Uterus (tissue), 4 donors: ENCODE data around the gene CCR2. TPM values are rescaled to one million over a fixed set of nuclear protein-coding genes. Genes with fewer than 3 reads are reported as not detected.

Source experiments
- DNase-seq, 2 donors: peaks; one replicate each; pipeline ENCODE4 v3.0.0-alpha.2; 2019 to 2020
- H3K27ac ChIP-seq, 2 donors: fragments of 200-600 bp; sonication (generic); 1 replicate in 1 of 2; 2 replicates in 1 of 2; pipeline ENCODE4 v1.5.1; 2016 to 2018
- H3K27me3 ChIP-seq, 2 donors: fragments of 200-600 bp; sonication (generic); one replicate each; pipeline ENCODE4 v1.5.1; 2018 to 2019; ENCODE audit warnings: control low read depth in 1 of 2
- H3K36me3 ChIP-seq, 2 donors: fragments of 200-600 bp; sonication (generic); one replicate each; pipeline ENCODE4 v1.5.1; 2019; ENCODE audit warnings: control low read depth in 1 of 2
- H3K4me1 ChIP-seq, 2 donors: fragments of 200-600 bp; sonication (generic); one replicate each; pipeline ENCODE4 v1.5.1; 2018 to 2019; ENCODE audit warnings: control low read depth in 1 of 2
- H3K4me3 ChIP-seq, 2 donors: fragments of 200-600 bp; sonication (generic); 1 replicate in 1 of 2; 2 replicates in 1 of 2; pipeline ENCODE4 v1.5.1; 2018 to 2019; ENCODE audit warnings: mild to moderate bottlenecking in 1 of 2
- H3K9me3 ChIP-seq, 2 donors: fragments of 200-600 bp; sonication (generic); one replicate each; pipeline ENCODE4 v1.5.1; 2019; ENCODE audit warnings: control low read depth in 1 of 2
- POLR2A ChIP-seq, 2 donors: fragments of 450-650 bp; IDR thresholded peaks; one replicate each; pipeline ENCODE4 v1.6.1; 2016; ENCODE audit warnings: antibody characterized with exemption in 2 of 2, mild to moderate bottlenecking in 1 of 2, moderate library complexity in 1 of 2
- intact Hi-C: fragments of 100-400 bp; cut with DNase I; formaldehyde crosslinking; loops from one replicate; pipeline ENCODE4 v1.15.1; 2023; ENCODE audit warnings: low total_unique reads
- total RNA-seq, 4 donors: library from RNA; depleted of rRNA in 3 of 4; stranded (reverse); fragments of >200 nt in 3 of 4; gene quantifications; one replicate each; pipeline versions ENCODE4 v1.1.0 to v1.2.4, GENCODE V29; 2014 to 2023
- TF ChIP-seq, protein P1 (sequence below), 4 experiments: fragments of 200-600 bp in 2 of 4; fragments of 450-650 bp in 2 of 4; sonication (generic) in 2 of 4; IDR thresholded peaks; one replicate each; pipeline ENCODE4 v1.5.1; 2016 to 2019; ENCODE audit warnings: antibody characterized with exemption in 4 of 4, mild to moderate bottlenecking in 2 of 4, moderate library complexity in 1 of 4
- donor health status: DM: yes; HTN: yes; CAD: no.

CCR2 gene
- total RNA-seq, 4 donors from 2014 or later: 2.7 to 7.1 (median 3.7) TPM; not detected in 1

DNA sequence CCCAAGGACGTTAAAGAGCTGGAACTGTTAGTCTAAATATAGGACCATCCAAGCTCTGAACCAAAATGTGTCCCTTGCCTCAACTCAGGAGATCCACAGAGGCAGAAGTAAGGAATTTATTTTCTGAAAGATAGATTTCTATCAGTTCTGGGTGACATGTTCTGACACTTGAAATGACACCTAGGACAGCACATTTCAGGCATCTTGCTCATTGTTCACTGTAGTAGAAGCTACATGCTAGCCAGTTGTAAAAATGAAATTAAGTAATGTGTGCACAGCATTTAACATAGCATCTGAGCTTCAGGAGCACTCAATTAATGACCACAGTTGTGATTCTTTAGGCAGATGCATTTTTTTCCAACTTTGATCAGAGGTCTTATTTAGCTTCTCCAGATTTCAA, 567 bp downstream of the CCR2 start:
- Histone ChIP-seq H3K36me3 (no peaks in the 10 kb centered on the region), H3K9me3 (no peaks in the 10 kb centered on the region), H3K27ac (no peak overlapping the region), H3K27me3 (no peaks in the 10 kb centered on the region), H3K4me3 (no peak overlapping the region), H3K4me1 (no peaks in the 10 kb centered on the region)
- TF ChIP-seq POLR2A (IDR thresholded peaks at IDR 0.05): no peak
- TF ChIP-seq, protein P1, sequence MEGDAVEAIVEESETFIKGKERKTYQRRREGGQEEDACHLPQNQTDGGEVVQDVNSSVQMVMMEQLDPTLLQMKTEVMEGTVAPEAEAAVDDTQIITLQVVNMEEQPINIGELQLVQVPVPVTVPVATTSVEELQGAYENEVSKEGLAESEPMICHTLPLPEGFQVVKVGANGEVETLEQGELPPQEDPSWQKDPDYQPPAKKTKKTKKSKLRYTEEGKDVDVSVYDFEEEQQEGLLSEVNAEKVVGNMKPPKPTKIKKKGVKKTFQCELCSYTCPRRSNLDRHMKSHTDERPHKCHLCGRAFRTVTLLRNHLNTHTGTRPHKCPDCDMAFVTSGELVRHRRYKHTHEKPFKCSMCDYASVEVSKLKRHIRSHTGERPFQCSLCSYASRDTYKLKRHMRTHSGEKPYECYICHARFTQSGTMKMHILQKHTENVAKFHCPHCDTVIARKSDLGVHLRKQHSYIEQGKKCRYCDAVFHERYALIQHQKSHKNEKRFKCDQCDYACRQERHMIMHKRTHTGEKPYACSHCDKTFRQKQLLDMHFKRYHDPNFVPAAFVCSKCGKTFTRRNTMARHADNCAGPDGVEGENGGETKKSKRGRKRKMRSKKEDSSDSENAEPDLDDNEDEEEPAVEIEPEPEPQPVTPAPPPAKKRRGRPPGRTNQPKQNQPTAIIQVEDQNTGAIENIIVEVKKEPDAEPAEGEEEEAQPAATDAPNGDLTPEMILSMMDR (IDR thresholded peaks at IDR 0.05): no peak
- intact Hi-C loops: no loop called here
- DNase-seq: no peak

DNA sequence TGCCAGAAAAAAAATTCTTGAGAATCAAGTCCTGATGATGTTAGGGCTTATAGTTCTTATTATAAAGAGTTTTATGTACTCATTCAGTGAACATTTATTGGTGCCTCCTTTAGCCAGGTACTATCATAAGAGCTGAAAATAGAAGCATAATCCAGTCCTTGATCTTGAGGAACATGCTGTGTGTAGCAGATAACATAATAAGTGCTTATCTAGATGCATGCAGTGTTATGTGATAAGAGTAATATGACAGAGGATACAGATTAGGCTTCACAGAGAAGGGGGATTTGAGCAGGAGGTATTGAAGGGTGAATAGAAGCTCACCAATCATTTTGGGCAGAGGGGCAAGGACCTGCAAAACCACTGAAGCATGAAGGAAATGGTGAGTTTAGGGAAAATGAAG, 1.1 kb downstream of the CCR2 start:
- H3K4me1 ChIP-seq: no peaks in the 10 kb centered on the region
- no peaks in the 10 kb centered on the region for H3K36me3 ChIP-seq
- no peaks in the 10 kb centered on the region for H3K9me3 ChIP-seq
- H3K27ac ChIP-seq: no peak overlapping the region
- no peak overlapping the region for H3K4me3 ChIP-seq
- no peak for TF ChIP-seq POLR2A (IDR thresholded peaks at IDR 0.05)
- TF ChIP-seq, protein P1 (IDR thresholded peaks at IDR 0.05): no peak
- no peak for DNase-seq
- intact Hi-C loops: no loop called here
- no peaks in the 10 kb centered on the region for H3K27me3 ChIP-seq

DNA sequence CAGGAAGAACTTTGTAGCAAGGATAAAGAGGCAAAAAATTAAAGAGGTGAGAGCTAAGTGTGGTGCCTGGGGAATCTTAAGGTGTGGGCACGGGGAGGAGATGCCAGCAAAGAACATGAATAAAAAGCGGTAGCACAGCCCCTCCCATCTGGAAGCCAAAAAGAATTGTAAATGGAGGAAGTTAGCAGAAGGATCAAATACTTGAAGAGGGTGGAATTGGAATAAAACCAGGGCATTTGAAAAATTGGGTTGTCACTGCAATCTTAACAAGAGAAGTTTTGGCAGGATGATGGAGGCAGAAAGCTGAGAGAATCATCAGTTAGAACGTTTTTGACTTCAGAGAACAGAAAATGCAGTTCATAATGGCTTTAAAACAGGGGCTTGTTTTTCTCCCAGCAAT, 2.4 kb downstream of the CCR2 start:
- Histone ChIP-seq H3K27me3 (no peaks in the 10 kb centered on the region), H3K27ac (no peak overlapping the region), H3K36me3 (no peaks in the 10 kb centered on the region), H3K9me3 (no peaks in the 10 kb centered on the region), H3K4me3 (no peak overlapping the region), H3K4me1 (no peaks in the 10 kb centered on the region)
- TF ChIP-seq, protein P1 (IDR thresholded peaks at IDR 0.05): no peak
- TF ChIP-seq POLR2A (IDR thresholded peaks at IDR 0.05): no peak
- intact Hi-C loops: no loop called here
- DNase-seq: no peak

DNA sequence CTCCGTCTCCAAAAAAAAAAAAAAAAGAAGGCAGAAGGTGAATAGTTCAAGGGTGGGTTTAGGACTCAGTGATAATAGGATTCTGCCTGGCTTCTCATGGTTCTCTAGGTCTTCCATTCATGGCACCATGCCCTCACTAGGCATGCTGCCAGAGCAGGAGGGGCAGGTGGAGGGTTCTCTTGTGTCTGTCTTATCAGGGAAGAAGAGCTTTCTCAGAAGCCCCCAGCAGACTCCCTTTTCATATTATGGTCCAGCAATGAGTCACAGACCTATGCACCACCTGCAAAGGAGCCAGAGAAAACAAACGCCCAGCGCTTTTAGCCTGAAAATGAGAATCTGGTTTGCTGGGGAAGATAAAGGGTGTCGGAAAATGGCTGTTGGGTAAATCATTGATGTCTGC, 3.0 kb downstream of the CCR2 start:
- no peaks in the 10 kb centered on the region for H3K36me3 ChIP-seq
- H3K27ac ChIP-seq: no peak overlapping the region
- TF ChIP-seq POLR2A (IDR thresholded peaks at IDR 0.05): no peak
- TF ChIP-seq, protein P1 (IDR thresholded peaks at IDR 0.05): no peak
- H3K9me3 ChIP-seq: no peaks in the 10 kb centered on the region
- H3K4me3 ChIP-seq: no peak overlapping the region
- no peaks in the 10 kb centered on the region for H3K4me1 ChIP-seq
- no peaks in the 10 kb centered on the region for H3K27me3 ChIP-seq
- intact Hi-C loops: no loop called here
- no peak for DNase-seq

DNA sequence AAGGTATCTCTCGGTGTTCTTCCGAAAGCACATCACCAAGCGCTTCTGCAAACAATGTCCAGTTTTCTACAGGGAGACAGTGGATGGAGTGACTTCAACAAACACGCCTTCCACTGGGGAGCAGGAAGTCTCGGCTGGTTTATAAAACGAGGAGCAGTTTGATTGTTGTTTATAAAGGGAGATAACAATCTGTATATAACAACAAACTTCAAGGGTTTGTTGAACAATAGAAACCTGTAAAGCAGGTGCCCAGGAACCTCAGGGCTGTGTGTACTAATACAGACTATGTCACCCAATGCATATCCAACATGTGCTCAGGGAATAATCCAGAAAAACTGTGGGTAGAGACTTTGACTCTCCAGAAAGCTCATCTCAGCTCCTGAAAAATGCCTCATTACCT, 4.6 kb downstream of the CCR2 start:
- no peaks in the 10 kb centered on the region for H3K36me3 ChIP-seq
- TF ChIP-seq, protein P1 (IDR thresholded peaks at IDR 0.05): no peak
- TF ChIP-seq POLR2A (IDR thresholded peaks at IDR 0.05): no peak
- DNase-seq: no peak
- H3K27me3 ChIP-seq: no peaks in the 10 kb centered on the region
- intact Hi-C loops: no loop called here
- H3K27ac ChIP-seq: no peak overlapping the region
- no peaks in the 10 kb centered on the region for H3K9me3 ChIP-seq
- H3K4me1 ChIP-seq: no peaks in the 10 kb centered on the region
- no peak overlapping the region for H3K4me3 ChIP-seq
